HCT116 (cell line): ENCODE results near the gene CHST11. TPM values are rescaled to one million over a fixed set of nuclear protein-coding genes. Genes with fewer than 3 reads are reported as not detected.

ENCODE experiments used
- ATAC-seq: fragments of 200-7000 bp; cut with Tn5 transposase; 2 replicates; pipeline ENCODE4 v1.9.1; 2020; ENCODE audit warnings: mild to moderate bottlenecking, moderate library complexity
- BruUV-seq: library from RNA; stranded (reverse); fragments of 400-500 nt; replicated peaks from 2 replicates; lab custom pipeline; 2021; lab: Mats Ljungman, UMichigan
- CTCF ChIA-PET: fragments of 300-600 bp; sonication (Branson Sonifier 250); formaldehyde crosslinking; loops from one replicate; lab custom pipeline; 2021; ENCODE audit warnings: antibody characterized with exemption; lab: Charles Lee
- POLR2A ChIA-PET: fragments of 300-600, 350-600 bp; sonication (Branson Sonifier 250); formaldehyde crosslinking; loops from one replicate; lab custom pipeline; 2021; ENCODE audit warnings: antibody characterized with exemption; lab: Charles Lee
- RAD21 ChIA-PET, 2 experiments: fragments of 300-600 bp; sonication (Branson Sonifier 250); formaldehyde crosslinking; loops; one replicate each; lab custom pipeline; 2023; ENCODE audit warnings: low total read pairs in 2 of 2; ENCODE audit not compliant: uncharacterized antibody in 2 of 2, unreplicated experiment in 2 of 2, low non-redundant PET in 1 of 2; lab: Charles Lee
- DNase-seq: peaks from one replicate; pipeline ENCODE4 v3.0.0-alpha.2; 2010; ENCODE audit warnings: low read depth, low spot score
- H2AFZ ChIP-seq: fragments of 200-600 bp; shearing (Covaris generic), sonication (generic); 2 replicates; pipeline ENCODE4 v1.6.1; 2017; ENCODE audit warnings: low read depth, mixed run types, mixed read lengths, antibody characterized with exemption, low read length; ENCODE audit not compliant: poor library complexity, severe bottlenecking
- H3K27ac ChIP-seq: 2 replicates; pipeline ENCODE4 v1.5.1; 2012; ENCODE audit warnings: low read depth, low read length
- H3K27me3 ChIP-seq: fragments of 200-600 bp; sonication (generic); 2 replicates; pipeline ENCODE4 v1.6.1; 2016; ENCODE audit warnings: mixed run types, low read length, mixed read lengths; ENCODE audit not compliant: insufficient read depth
- H3K36me3 ChIP-seq, 2 experiments: fragments of 200-500 bp in 1 of 2; fragments of 200-600 bp in 1 of 2; sonication (Bioruptor generic) in 1 of 2; sonication (generic) in 1 of 2; 2 replicates each; pipeline versions ENCODE4 v1.5.1 to v1.6.1; 2014 to 2016; ENCODE audit warnings: low read length in 2 of 2, inconsistent platforms in 1 of 2, mixed read lengths in 1 of 2, mixed run types in 1 of 2; ENCODE audit not compliant: insufficient read depth in 2 of 2, control insufficient read depth in 1 of 2
- H3K4me1 ChIP-seq, 2 experiments: fragments of 200-600 bp in 1 of 2; sonication (generic) in 1 of 2; 2 replicates each; pipeline versions ENCODE4 v1.5.1 to v1.6.1; 2012 to 2017; ENCODE audit warnings: low read length in 2 of 2, inconsistent platforms in 1 of 2, mild to moderate bottlenecking in 1 of 2, mixed read lengths in 1 of 2, mixed run types in 1 of 2, moderate library complexity in 1 of 2; ENCODE audit not compliant: insufficient read depth in 2 of 2, control insufficient read depth in 1 of 2
- H3K4me2 ChIP-seq: fragments of 200-600 bp; sonication (generic); 2 replicates; pipeline ENCODE4 v1.6.1; 2017; ENCODE audit warnings: mixed run types, low read length, mixed read lengths
- H3K4me3 ChIP-seq, 2 experiments: fragments of 200-600 bp in 1 of 2; sonication (generic) in 1 of 2; replicated peaks in 1 of 2; 2 replicates each; pipeline ENCODE4 v1.5.1; 2011 to 2016; ENCODE audit warnings: low read length in 2 of 2, control low read depth in 1 of 2, low read depth in 1 of 2, mild to moderate bottlenecking in 1 of 2, mixed read lengths in 1 of 2, mixed run types in 1 of 2
- H3K79me2 ChIP-seq: fragments of 200-600 bp; sonication (generic); 2 replicates; pipeline ENCODE4 v1.6.1; 2017; ENCODE audit warnings: mild to moderate bottlenecking, mixed run types, low read length, moderate library complexity, mixed read lengths; ENCODE audit not compliant: insufficient read depth
- H3K9ac ChIP-seq: fragments of 200-600 bp; sonication (generic); 2 replicates; pipeline ENCODE4 v1.6.1; 2016; ENCODE audit warnings: low read length, mixed read lengths
- H3K9me2 ChIP-seq: fragments of 200-600 bp; sonication (generic), shearing (Covaris generic); 2 replicates; pipeline ENCODE4 v1.6.1; 2017; ENCODE audit warnings: mixed run types, mild to moderate bottlenecking, moderate library complexity; ENCODE audit not compliant: insufficient read depth
- H3K9me3 ChIP-seq, 2 experiments: fragments of 200-500 bp in 1 of 2; fragments of 200-600 bp in 1 of 2; sonication (Bioruptor generic) in 1 of 2; sonication (generic) in 1 of 2; 2 replicates each; pipeline ENCODE4 v1.6.1; 2014 to 2017; ENCODE audit warnings: low read length in 2 of 2, mixed read lengths in 2 of 2, inconsistent platforms in 1 of 2, low read depth in 1 of 2, mild to moderate bottlenecking in 1 of 2, mixed run types in 1 of 2, moderate library complexity in 1 of 2; ENCODE audit not compliant: control insufficient read depth in 1 of 2, insufficient read depth in 1 of 2
- H4K20me1 ChIP-seq: fragments of 200-600 bp; sonication (generic), shearing (Covaris generic); 2 replicates; pipeline ENCODE4 v1.6.1; 2017; ENCODE audit warnings: mixed run types, mild to moderate bottlenecking, moderate library complexity; ENCODE audit not compliant: insufficient read depth
- CBX3 ChIP-seq: IDR thresholded peaks from 2 replicates; pipeline ENCODE4 v1.6.1; 2012; ENCODE audit warnings: low read depth
- CEBPB ChIP-seq: IDR thresholded peaks from 2 replicates; pipeline ENCODE4 v1.6.1; 2012; ENCODE audit warnings: low read depth
- CTCF ChIP-seq, 3 experiments: fragments of 200-600 bp in 1 of 3; sonication (generic) in 1 of 3; IDR thresholded peaks in 2 of 3; conservative IDR thresholded peaks in 1 of 3; 2 replicates each; pipeline ENCODE4 v1.5.1; 2012 to 2017; ENCODE audit warnings: low read depth in 2 of 3, low read length in 2 of 3, antibody characterized with exemption in 1 of 3, borderline replicate concordance in 1 of 3, control low read depth in 1 of 3, mild to moderate bottlenecking in 1 of 3, mixed read lengths in 1 of 3, mixed run types in 1 of 3, moderate library complexity in 1 of 3; ENCODE audit not compliant: insufficient read depth in 1 of 3
- EGR1 ChIP-seq: IDR thresholded peaks from 2 replicates; pipeline ENCODE4 v1.6.1; 2012; ENCODE audit warnings: low read depth
- JUND ChIP-seq: IDR thresholded peaks from 2 replicates; pipeline ENCODE4 v1.6.1; 2012
- MAX ChIP-seq: IDR thresholded peaks from 2 replicates; pipeline ENCODE4 v1.6.1; 2012
- POLR2A ChIP-seq: IDR thresholded peaks from 2 replicates; pipeline ENCODE4 v1.7.0; 2011; ENCODE audit warnings: borderline replicate concordance; ENCODE audit not compliant: insufficient read depth, insufficient read length; ENCODE audit errors: extremely low read depth
- RAD21 ChIP-seq: IDR thresholded peaks from 2 replicates; pipeline ENCODE4 v1.6.1; 2012; ENCODE audit warnings: low read depth, mild to moderate bottlenecking
- SP1 ChIP-seq: IDR thresholded peaks from 2 replicates; pipeline ENCODE4 v1.6.1; 2012; ENCODE audit warnings: low read depth
- SRF ChIP-seq: IDR thresholded peaks from 2 replicates; pipeline ENCODE4 v1.6.1; 2012; ENCODE audit warnings: low read depth
- ZBTB33 ChIP-seq: IDR thresholded peaks from 2 replicates; pipeline ENCODE4 v1.6.1; 2011; ENCODE audit warnings: mild to moderate bottlenecking, low read length, moderate library complexity; ENCODE audit not compliant: insufficient replicate concordance; ENCODE audit errors: extremely low read depth
- ZNF274 ChIP-seq: fragments of 200-500 bp; sonication (Bioruptor generic); IDR thresholded peaks from 2 replicates; pipeline ENCODE4 v1.6.1; 2014; ENCODE audit warnings: mild to moderate bottlenecking, low read depth, low read length, inconsistent platforms
- intact Hi-C: fragments of 100-400 bp; cut with micrococcal nuclease; formaldehyde crosslinking; loops from 2 replicates; pipeline ENCODE4 v1.10.0; 2022
- total RNA-seq: library from RNA; stranded (reverse); gene quantifications from one replicate; pipeline ENCODE4 v1.2.1, GENCODE V29; 2021; ENCODE audit not compliant: unreplicated experiment
- TF ChIP-seq, protein P1 (sequence below): IDR thresholded peaks from 2 replicates; pipeline ENCODE4 v1.6.1; 2012; ENCODE audit warnings: low read depth

Gene CHST11
- total RNA-seq, 1 experiment from 2014 or later: 10.1 TPM

- ATAC-seq: no peak
- RAD21 ChIA-PET: no interaction called here
- CTCF ChIA-PET: no interaction called here
- Histone ChIP-seq H3K4me1 (peaks cover 0 to 10% of the 10 kb centered on the region in 2 experiments; a peak in 2 of 4 replicates), H3K4me2 (no peak overlapping the region), H2AFZ (no peak overlapping the region), H3K79me2 (no peaks in the 10 kb centered on the region), H3K9me2 (no peaks in the 10 kb centered on the region), H3K36me3 (no peaks in the 10 kb centered on the region), H4K20me1 (no peaks in the 10 kb centered on the region), H3K4me3 (no peak overlapping the region), H3K27me3 (no peaks in the 10 kb centered on the region), H3K9me3 (no peaks in the 10 kb centered on the region), H3K27ac (no peak overlapping the region), H3K9ac (no peak overlapping the region)
- intact Hi-C loops: no loop called here
- TF ChIP-seq CBX3 (no peak), SRF (no peak), SP1 (no peak), EGR1 (no peak), MAX (no peak), RAD21 (no peak), POLR2A (no peak), ZNF274 (no peak), CEBPB (no peak), ZBTB33 (no peak), JUND (no peak), CTCF (IDR thresholded peaks at IDR 0.05 in 2 of 3, conservative IDR thresholded peaks at IDR 0.05 in 1 of 3; ENCODE audit: borderline replicate concordance in 1 of 3, insufficient read depth in 1 of 3, low read depth in 2 of 3, low read length in 2 of 3) (no peak)
- TF ChIP-seq, protein P1, sequence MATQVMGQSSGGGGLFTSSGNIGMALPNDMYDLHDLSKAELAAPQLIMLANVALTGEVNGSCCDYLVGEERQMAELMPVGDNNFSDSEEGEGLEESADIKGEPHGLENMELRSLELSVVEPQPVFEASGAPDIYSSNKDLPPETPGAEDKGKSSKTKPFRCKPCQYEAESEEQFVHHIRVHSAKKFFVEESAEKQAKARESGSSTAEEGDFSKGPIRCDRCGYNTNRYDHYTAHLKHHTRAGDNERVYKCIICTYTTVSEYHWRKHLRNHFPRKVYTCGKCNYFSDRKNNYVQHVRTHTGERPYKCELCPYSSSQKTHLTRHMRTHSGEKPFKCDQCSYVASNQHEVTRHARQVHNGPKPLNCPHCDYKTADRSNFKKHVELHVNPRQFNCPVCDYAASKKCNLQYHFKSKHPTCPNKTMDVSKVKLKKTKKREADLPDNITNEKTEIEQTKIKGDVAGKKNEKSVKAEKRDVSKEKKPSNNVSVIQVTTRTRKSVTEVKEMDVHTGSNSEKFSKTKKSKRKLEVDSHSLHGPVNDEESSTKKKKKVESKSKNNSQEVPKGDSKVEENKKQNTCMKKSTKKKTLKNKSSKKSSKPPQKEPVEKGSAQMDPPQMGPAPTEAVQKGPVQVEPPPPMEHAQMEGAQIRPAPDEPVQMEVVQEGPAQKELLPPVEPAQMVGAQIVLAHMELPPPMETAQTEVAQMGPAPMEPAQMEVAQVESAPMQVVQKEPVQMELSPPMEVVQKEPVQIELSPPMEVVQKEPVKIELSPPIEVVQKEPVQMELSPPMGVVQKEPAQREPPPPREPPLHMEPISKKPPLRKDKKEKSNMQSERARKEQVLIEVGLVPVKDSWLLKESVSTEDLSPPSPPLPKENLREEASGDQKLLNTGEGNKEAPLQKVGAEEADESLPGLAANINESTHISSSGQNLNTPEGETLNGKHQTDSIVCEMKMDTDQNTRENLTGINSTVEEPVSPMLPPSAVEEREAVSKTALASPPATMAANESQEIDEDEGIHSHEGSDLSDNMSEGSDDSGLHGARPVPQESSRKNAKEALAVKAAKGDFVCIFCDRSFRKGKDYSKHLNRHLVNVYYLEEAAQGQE: no peak
- POLR2A ChIA-PET: no interaction called here
- no TSS peak for BruUV-seq
- no peak for DNase-seq
Measured at GRCh38 chr12:104494793-104495158, 38.0 kb downstream of the CHST11 start.
